ENCODE data around the gene TMPRSS11A.

TMPRSS11A gene

GRCh38 chr4:67933038-67933437, 30.3 kb downstream of the TMPRSS11A start:
- Histone ChIP-seq H3K4me3 (no peak overlapping the region), H3K9me3 (no peaks in the 10 kb centered on the region), H3K4me1 (no peaks in the 10 kb centered on the region), H3K36me3 (replicated peaks) (no peaks in the 10 kb centered on the region), H3K27me3 (ENCODE audit: low read depth) (0 out of 2 replicates have a peak, but pooled peaks cover 2% of the 10 kb centered on the region)
- no peak for DNase-seq (ENCODE audit: low spot score in 2 of 2)
- in situ Hi-C loops (cut with MboI; ENCODE audit: low sequenced_read_pairs), result no loop called here

DNA sequence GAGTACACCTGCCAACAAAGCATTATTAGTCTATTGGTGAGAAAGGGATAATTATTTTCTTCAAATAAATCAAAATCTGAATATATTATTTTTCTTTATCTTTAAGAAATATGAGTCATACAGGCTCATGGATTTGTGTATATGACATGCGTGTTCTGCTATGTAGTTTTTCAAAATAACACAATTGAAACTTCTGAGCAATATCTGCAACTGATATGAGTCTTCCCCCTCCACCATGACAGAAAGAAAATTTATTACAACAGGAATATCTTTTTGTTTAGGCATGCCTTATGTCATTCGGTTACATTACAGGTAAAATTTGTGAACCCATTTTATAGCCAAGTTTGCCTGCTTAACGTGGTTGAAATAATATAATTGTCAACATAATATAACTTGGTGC, 32.0 kb downstream of the TMPRSS11A start:
- no peak for DNase-seq (ENCODE audit: low spot score in 2 of 2)
- H3K27me3 ChIP-seq (ENCODE audit: low read depth), result 0 out of 2 replicates have a peak, but pooled peaks cover 2% of the 10 kb centered on the region
- H3K9me3 ChIP-seq, result no peaks in the 10 kb centered on the region
- no peaks in the 10 kb centered on the region for H3K36me3 ChIP-seq (replicated peaks)
- H3K4me3 ChIP-seq, result no peak overlapping the region
- no peaks in the 10 kb centered on the region for H3K4me1 ChIP-seq
- in situ Hi-C loops (cut with MboI; ENCODE audit: low sequenced_read_pairs), result no loop called here

DNA sequence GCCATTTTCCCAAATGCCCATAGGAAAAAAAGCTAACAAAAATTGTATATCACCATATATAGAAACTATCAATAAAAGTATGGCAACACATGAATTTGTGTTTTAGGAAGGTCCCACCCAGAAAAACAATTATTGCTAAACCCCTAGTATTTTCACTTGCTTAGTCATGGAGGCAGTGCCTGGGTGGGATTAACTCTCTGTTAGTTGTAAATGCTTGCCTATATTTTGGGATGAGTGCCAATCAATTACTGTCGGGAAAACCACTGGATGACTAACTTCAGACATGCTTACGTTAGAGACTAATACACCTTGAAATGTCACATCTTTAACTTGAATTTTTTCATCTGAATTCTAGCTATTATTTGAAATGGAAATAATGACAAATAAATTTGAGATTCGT, 33.9 kb downstream of the TMPRSS11A start:
- Histone ChIP-seq H3K9me3 (no peaks in the 10 kb centered on the region), H3K4me3 (no peak overlapping the region), H3K4me1 (no peaks in the 10 kb centered on the region), H3K36me3 (replicated peaks) (no peaks in the 10 kb centered on the region), H3K27me3 (ENCODE audit: low read depth) (0 out of 2 replicates have a peak, but pooled peaks cover 2% of the 10 kb centered on the region)
- in situ Hi-C loops (cut with MboI; ENCODE audit: low sequenced_read_pairs), result no loop called here
- no peak for DNase-seq (ENCODE audit: low spot score in 2 of 2)

GRCh38 chr4:67928546-67928945, 34.7 kb downstream of the TMPRSS11A start:
- Histone ChIP-seq H3K4me3 (no peak overlapping the region), H3K4me1 (no peaks in the 10 kb centered on the region)
- no peak for DNase-seq (ENCODE audit: low spot score in 2 of 2)

DNA sequence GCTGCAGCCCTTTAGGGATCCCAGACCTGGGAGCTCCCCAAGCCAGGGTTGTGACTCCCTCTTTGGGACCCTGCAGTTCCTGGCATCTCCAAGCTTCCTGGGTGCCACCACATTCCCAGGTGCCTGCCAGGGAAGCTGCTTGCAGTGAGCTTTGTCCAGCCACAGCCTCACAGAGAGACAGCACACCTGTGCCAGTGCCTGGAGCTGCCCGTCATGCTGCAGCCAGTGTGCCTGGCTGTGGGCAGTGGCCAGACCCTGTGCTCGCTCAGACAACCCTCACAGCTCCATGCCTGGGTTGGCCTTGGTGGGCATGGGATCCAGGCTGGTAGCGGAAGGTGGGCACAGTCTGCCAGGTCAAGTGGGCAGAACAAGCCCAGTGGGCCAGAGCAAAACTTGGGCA, 36.0 kb downstream of the TMPRSS11A start:
- H3K4me1 ChIP-seq, result no peaks in the 10 kb centered on the region
- no peaks in the 10 kb centered on the region for H3K36me3 ChIP-seq (replicated peaks)
- in situ Hi-C loops (cut with MboI; ENCODE audit: low sequenced_read_pairs), result no loop called here
- DNase-seq (ENCODE audit: low spot score in 2 of 2), result no peak
- no peaks in the 10 kb centered on the region for H3K9me3 ChIP-seq
- 0 out of 2 replicates have a peak, but pooled peaks cover under 1% of the 10 kb centered on the region for H3K27me3 ChIP-seq (ENCODE audit: low read depth)
- no peak overlapping the region for H3K4me3 ChIP-seq

More at GRCh38 chr4:67928546-67928945, 34.7 kb downstream of the TMPRSS11A start:
- in situ Hi-C loops (cut with MboI; ENCODE audit: low sequenced_read_pairs), result no loop called here
- H3K27me3 ChIP-seq (ENCODE audit: low read depth), result 0 out of 2 replicates have a peak, but pooled peaks cover 2% of the 10 kb centered on the region
- no peaks in the 10 kb centered on the region for H3K9me3 ChIP-seq
- H3K36me3 ChIP-seq (replicated peaks), result no peaks in the 10 kb centered on the region

DNA sequence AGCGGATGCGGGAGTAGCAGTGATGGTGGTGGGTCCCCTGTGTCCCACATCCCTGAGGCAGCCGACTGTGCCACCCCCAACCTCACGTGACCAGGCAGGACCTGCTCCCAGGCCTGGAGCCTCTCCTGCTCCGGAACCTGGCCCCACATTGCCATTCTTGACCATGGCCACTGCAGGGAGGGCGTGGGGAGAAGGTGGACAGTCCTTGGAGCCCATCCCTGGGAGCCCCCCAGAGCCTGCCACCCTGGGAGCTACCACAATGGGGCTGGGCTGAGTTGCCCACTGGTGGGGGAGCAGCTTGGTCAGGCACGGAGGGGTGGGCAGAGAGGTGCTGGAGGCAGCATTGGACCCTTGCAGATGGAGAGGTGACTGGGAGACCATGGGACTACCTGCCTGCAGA, 36.8 kb downstream of the TMPRSS11A start:
- no peak for DNase-seq (ENCODE audit: low spot score in 2 of 2)
- Histone ChIP-seq H3K9me3 (no peaks in the 10 kb centered on the region), H3K4me1 (no peaks in the 10 kb centered on the region), H3K4me3 (no peak overlapping the region), H3K36me3 (replicated peaks) (no peaks in the 10 kb centered on the region), H3K27me3 (ENCODE audit: low read depth) (no peaks in the 10 kb centered on the region)
- in situ Hi-C loops (cut with MboI; ENCODE audit: low sequenced_read_pairs), result no loop called here

DNA sequence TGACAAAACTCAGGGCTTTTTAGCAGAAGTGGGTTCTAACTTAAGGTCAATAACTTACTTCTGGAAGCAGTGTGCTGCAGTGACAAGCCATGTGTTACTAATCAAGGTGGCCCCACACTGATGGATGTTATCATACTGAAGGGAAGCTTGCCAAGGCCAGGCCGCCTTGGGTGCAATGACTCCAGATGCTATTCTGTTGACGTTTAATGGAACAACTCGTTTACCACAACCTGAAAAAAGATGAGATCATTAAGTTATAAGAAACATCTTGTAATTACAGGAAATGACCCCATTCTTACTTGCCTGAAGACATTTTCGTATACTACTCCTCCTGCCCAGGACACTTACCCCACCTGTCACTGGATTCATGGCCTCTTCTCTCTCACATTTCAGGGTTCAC, 40.6 kb downstream of the TMPRSS11A start:
- no peak for DNase-seq (ENCODE audit: low spot score in 2 of 2)
- H3K36me3 ChIP-seq (replicated peaks), result no peaks in the 10 kb centered on the region

GRCh38 chr4:67918428-67918827, 44.9 kb downstream of the TMPRSS11A start:
- DNase-seq (ENCODE audit: low spot score in 2 of 2), result no peak
- in situ Hi-C loops (cut with MboI; ENCODE audit: low sequenced_read_pairs), result no loop called here
- Histone ChIP-seq H3K9me3 (no peaks in the 10 kb centered on the region), H3K4me3 (no peak overlapping the region), H3K4me1 (no peaks in the 10 kb centered on the region), H3K36me3 (replicated peaks) (no peaks in the 10 kb centered on the region), H3K27me3 (ENCODE audit: low read depth) (no peaks in the 10 kb centered on the region)

More for the DNA sequence above, 40.6 kb downstream of the TMPRSS11A start:
- Histone ChIP-seq H3K4me3 (no peak overlapping the region), H3K27me3 (ENCODE audit: low read depth) (no peaks in the 10 kb centered on the region), H3K4me1 (no peaks in the 10 kb centered on the region), H3K9me3 (no peaks in the 10 kb centered on the region)
- in situ Hi-C loops (cut with MboI; ENCODE audit: low sequenced_read_pairs), result no loop called here

DNA sequence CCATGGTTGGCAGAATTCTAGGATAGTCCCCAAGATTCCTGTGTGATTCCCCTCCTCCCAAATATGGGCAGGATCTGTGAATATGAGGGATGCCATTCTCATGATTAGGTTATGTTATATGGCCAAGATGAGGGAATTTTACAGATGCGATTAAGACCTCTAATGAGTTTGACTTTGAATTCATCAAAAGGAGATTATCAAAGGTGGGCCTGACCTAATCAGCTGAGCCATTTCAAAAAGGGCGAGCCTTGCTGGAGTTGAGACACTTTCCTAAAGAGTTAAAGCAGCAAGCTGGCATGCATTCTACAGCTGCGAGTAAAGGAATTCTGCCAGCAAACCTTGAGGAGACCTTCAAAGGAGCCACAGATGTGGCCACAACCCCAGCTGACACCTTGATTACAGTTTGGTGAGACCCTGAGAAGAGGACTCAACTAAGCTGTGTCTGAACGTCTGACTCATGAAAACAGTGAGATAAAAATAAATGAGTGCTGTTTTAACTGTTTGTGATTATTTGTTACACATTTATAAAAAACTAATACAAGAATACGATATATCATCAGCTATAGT, 47.8 kb downstream of the TMPRSS11A start:
- 0 out of 2 replicates have a peak, but pooled peaks cover 2% of the 10 kb centered on the region for H3K9me3 ChIP-seq
- in situ Hi-C loops (cut with MboI; ENCODE audit: low sequenced_read_pairs), result no loop called here
- no peak overlapping the region for H3K4me3 ChIP-seq
- no peaks in the 10 kb centered on the region for H3K36me3 ChIP-seq (replicated peaks)
- DNase-seq (ENCODE audit: low spot score in 2 of 2), result no peak
- peaks cover 5% of the 10 kb centered on the region for H3K27me3 ChIP-seq (ENCODE audit: low read depth)
- H3K4me1 ChIP-seq, result no peaks in the 10 kb centered on the region

GRCh38 chr4:67912080-67912479, 51.2 kb downstream of the TMPRSS11A start:
- Histone ChIP-seq H3K36me3 (replicated peaks) (no peaks in the 10 kb centered on the region), H3K4me3 (no peak overlapping the region), H3K4me1 (no peaks in the 10 kb centered on the region), H3K27me3 (ENCODE audit: low read depth) (peaks cover 5% of the 10 kb centered on the region), H3K9me3 (0 out of 2 replicates have a peak, but pooled peaks cover 2% of the 10 kb centered on the region)
- DNase-seq (ENCODE audit: low spot score in 2 of 2), result no peak
- in situ Hi-C loops (cut with MboI; ENCODE audit: low sequenced_read_pairs), result no loop called here

DNA sequence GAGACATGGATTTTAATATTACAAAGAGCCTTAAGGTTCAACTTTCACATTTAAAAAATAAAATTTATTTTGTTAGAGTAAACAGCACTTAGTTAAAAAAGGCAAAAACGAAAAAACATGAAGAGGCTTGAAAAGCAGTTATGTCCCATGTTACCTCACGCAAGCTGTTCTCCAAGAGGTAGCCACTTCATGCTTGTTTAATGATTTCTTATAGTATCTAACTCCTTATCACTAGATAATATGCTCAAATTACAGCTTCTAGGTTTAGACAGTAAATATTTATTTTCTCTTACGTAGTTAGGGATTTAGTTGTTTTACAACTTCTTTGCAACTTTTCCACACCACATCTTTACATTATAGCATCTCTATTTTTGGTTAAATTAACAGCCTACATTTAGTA, 51.7 kb downstream of the TMPRSS11A start:
- no peak overlapping the region for H3K4me3 ChIP-seq
- H3K9me3 ChIP-seq, result 0 out of 2 replicates have a peak, but pooled peaks cover 2% of the 10 kb centered on the region
- peaks cover 5% of the 10 kb centered on the region for H3K27me3 ChIP-seq (ENCODE audit: low read depth)
- H3K4me1 ChIP-seq, result no peaks in the 10 kb centered on the region
- no peak for DNase-seq (ENCODE audit: low spot score in 2 of 2)
- in situ Hi-C loops (cut with MboI; ENCODE audit: low sequenced_read_pairs), result no loop called here
- H3K36me3 ChIP-seq (replicated peaks), result no peaks in the 10 kb centered on the region

- no peaks in the 10 kb centered on the region for H3K4me1 ChIP-seq
- 0 out of 2 replicates have a peak, but pooled peaks cover 2% of the 10 kb centered on the region for H3K9me3 ChIP-seq
- in situ Hi-C loops (cut with MboI; ENCODE audit: low sequenced_read_pairs), result no loop called here
- no peak for DNase-seq (ENCODE audit: low spot score in 2 of 2)
- peaks cover 5% of the 10 kb centered on the region for H3K27me3 ChIP-seq (ENCODE audit: low read depth)
- no peak overlapping the region for H3K4me3 ChIP-seq
- H3K36me3 ChIP-seq (replicated peaks), result no peaks in the 10 kb centered on the region
These were observed 52.2 kb downstream of the TMPRSS11A start for GRCh38 chr4:67911141-67911540.

DNA sequence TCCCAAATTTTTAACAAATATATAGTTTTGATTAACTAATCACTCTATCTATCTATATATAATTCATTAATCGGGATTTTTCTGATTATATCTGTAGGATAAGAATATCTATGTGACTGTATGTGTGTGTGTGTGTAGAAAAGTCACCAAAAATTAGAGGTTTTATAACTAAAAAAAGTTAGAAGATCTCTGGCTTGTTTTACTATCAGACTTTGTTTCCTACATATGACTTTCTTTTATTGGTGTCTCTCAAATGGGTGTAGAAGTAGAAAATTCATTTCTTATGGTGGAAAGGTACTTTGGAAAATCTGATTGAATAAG, 52.7 kb downstream of the TMPRSS11A start:
- Histone ChIP-seq H3K4me3 (no peak overlapping the region), H3K9me3 (0 out of 2 replicates have a peak, but pooled peaks cover 2% of the 10 kb centered on the region), H3K27me3 (ENCODE audit: low read depth) (peaks cover 5% of the 10 kb centered on the region), H3K4me1 (no peaks in the 10 kb centered on the region), H3K36me3 (replicated peaks) (no peaks in the 10 kb centered on the region)
- no peak for DNase-seq (ENCODE audit: low spot score in 2 of 2)
- in situ Hi-C loops (cut with MboI; ENCODE audit: low sequenced_read_pairs), result no loop called here

DNA sequence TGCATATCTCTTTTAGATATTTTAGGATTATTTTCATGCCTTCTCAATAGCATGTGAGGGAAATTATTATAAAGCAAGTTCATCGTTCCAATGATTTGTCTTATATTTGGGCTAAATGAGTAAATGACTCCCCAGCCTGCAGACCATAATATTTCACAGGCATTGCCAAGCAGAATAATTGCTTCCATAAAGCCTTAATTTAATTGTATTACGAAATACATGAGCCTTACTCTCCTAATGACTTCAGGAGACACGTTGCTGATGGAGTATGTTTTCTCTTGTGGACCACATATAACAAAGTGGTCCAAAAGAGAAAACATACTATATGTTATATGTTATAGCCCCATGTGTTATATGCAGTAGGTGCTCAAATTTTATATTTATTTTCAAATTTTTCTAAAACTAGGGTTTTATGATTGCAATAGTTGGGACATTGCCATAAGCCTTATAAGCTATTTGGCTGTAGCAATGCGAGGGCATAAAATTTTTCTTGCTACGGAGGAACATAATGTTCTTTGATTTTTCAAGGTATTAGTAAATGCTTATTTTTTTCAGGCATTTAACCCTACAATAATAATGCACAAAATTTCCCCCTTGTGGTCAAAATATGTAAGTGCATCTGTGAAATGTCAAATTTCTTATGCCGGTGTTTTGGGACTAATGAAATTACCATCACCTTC, 53.2 kb downstream of the TMPRSS11A start:
- peak in 1 of 2 experiments; percentile 6 for DNase-seq (ENCODE audit: low spot score in 2 of 2)
- in situ Hi-C loops (cut with MboI; ENCODE audit: low sequenced_read_pairs), result no loop called here

More for the DNA sequence above, 53.2 kb downstream of the TMPRSS11A start:
- no peak overlapping the region for H3K4me3 ChIP-seq
- H3K27me3 ChIP-seq (ENCODE audit: low read depth), result peaks cover 5% of the 10 kb centered on the region
- H3K36me3 ChIP-seq (replicated peaks), result no peaks in the 10 kb centered on the region
- H3K4me1 ChIP-seq, result no peaks in the 10 kb centered on the region
- 0 out of 2 replicates have a peak, but pooled peaks cover 2% of the 10 kb centered on the region for H3K9me3 ChIP-seq

Measured in HAP-1 (cell line).